Tibial nerve (tissue), 4 donors: ENCODE data around the gene SEMA5A. TPM values are rescaled to one million over a fixed set of nuclear protein-coding genes. Genes with fewer than 3 reads are reported as not detected.
A peak's percentile ranks its signal among the peaks of the same experiment; 100 is the strongest.

Experiments used
- DNase-seq, 2 donors: peaks; one replicate each; pipeline ENCODE4 v3.0.0-alpha.2; 2019; ENCODE audit warnings: low spot score in 2 of 2
- H3K27ac ChIP-seq, 4 donors: fragments of 200-600 bp; sonication (generic) in 3 of 4; one replicate each; pipeline ENCODE4 v1.5.1; 2017 to 2019; ENCODE audit warnings: mild to moderate bottlenecking in 1 of 4
- H3K27me3 ChIP-seq, 2 donors: fragments of 200-600 bp; sonication (generic) in 1 of 2; one replicate each; pipeline versions ENCODE4 v1.5.1 to v1.6.0; 2017 to 2019
- H3K36me3 ChIP-seq, 3 donors: fragments of 200-600 bp; sonication (generic); one replicate each; pipeline ENCODE4 v1.5.1; 2018 to 2019
- H3K4me1 ChIP-seq, 4 donors: fragments of 200-600 bp; sonication (generic) in 3 of 4; one replicate each; pipeline ENCODE4 v1.5.1; 2017 to 2019
- H3K4me3 ChIP-seq, 4 donors: fragments of 200-600 bp; sonication (generic) in 3 of 4; one replicate each; pipeline ENCODE4 v1.5.1; 2017 to 2019; ENCODE audit warnings: mild to moderate bottlenecking in 1 of 4, moderate library complexity in 1 of 4
- H3K9me3 ChIP-seq, 4 donors: fragments of 200-600 bp; sonication (generic) in 3 of 4; one replicate each; pipeline ENCODE4 v1.5.1; 2017 to 2019
- CTCF ChIP-seq, 5 experiments: fragments of 200-600 bp in 3 of 5; fragments of 450-650 bp in 2 of 5; sonication (generic) in 3 of 5; IDR thresholded peaks; one replicate each; pipeline ENCODE4 v1.5.1; 2016 to 2019; ENCODE audit warnings: antibody characterized with exemption in 5 of 5, mild to moderate bottlenecking in 3 of 5, moderate library complexity in 2 of 5
- EP300 ChIP-seq, 2 donors: sonication (generic); formaldehyde crosslinking; IDR thresholded peaks; one replicate each; pipeline ENCODE4 v1.6.1; 2017; ENCODE audit warnings: antibody characterized with exemption in 2 of 2, mild to moderate bottlenecking in 1 of 2
- POLR2A ChIP-seq, 2 donors: fragments of 450-650 bp; IDR thresholded peaks; one replicate each; pipeline ENCODE4 v1.6.1; 2017; ENCODE audit warnings: antibody characterized with exemption in 2 of 2, mild to moderate bottlenecking in 2 of 2, moderate library complexity in 2 of 2
- WGBS, 2 donors: methylation state at CpG; one replicate each; pipeline ENCODE4 v1.1.5; 2018; 5-methylcytosine and 5-hydroxymethylcytosine counted together
- total RNA-seq, 4 donors: library from RNA; depleted of rRNA; stranded (reverse); fragments of >200 nt; gene quantifications; one replicate each; pipeline ENCODE4 v1.1.0, GENCODE V29; 2016

The SEMA5A gene
- total RNA-seq, 4 donors from 2014 or later, result 36.3 to 58.4 (median 52.6) TPM

- WGBS, 2 donors, result 28 to 33% methylated on average over 9 of the region's 9 CpGs
- H3K36me3 ChIP-seq, result peaks cover 0 to 4% (median 0%) of the 10 kb centered on the region in 3 donors
- H3K27ac ChIP-seq, result peak overlapping the region; percentile 15 to 81 (median 44)
- H3K4me3 ChIP-seq, result no peak overlapping the region
- no peaks in the 10 kb centered on the region for H3K27me3 ChIP-seq
- peaks cover 0 to 27% (median 0%) of the 10 kb centered on the region in 4 donors for H3K4me1 ChIP-seq
- DNase-seq, result no peak
- TF ChIP-seq POLR2A (IDR thresholded peaks at IDR 0.05), result no peak
- TF ChIP-seq CTCF (IDR thresholded peaks at IDR 0.05), result no peak
- H3K9me3 ChIP-seq, result no peaks in the 10 kb centered on the region
Measured at GRCh38 chr5:9431496-9432258, 114.2 kb downstream of the SEMA5A start.

GRCh38 chr5:9431151-9431495 lies 114.8 kb downstream of the SEMA5A start:
- H3K27ac ChIP-seq, result peak overlapping the region; percentile 15 to 81 (median 44)
- DNase-seq, result no peak
- no peak overlapping the region for H3K4me3 ChIP-seq
- no peaks in the 10 kb centered on the region for H3K36me3 ChIP-seq
- H3K4me1 ChIP-seq, result peaks cover 0 to 27% (median 0%) of the 10 kb centered on the region in 4 donors
- TF ChIP-seq POLR2A (IDR thresholded peaks at IDR 0.05) (no peak), CTCF (IDR thresholded peaks at IDR 0.05) (no peak), EP300 (IDR thresholded peaks at IDR 0.05) (no peak)
- H3K27me3 ChIP-seq, result no peaks in the 10 kb centered on the region
- no peaks in the 10 kb centered on the region for H3K9me3 ChIP-seq

- WGBS, 2 donors, result 67% methylated on average over 2 of the region's 2 CpGs
- Histone ChIP-seq H3K36me3 (no peaks in the 10 kb centered on the region), H3K27me3 (no peaks in the 10 kb centered on the region), H3K9me3 (no peaks in the 10 kb centered on the region), H3K4me3 (no peak overlapping the region), H3K27ac (peak overlapping the region in 1 of 4 donors; percentile 81), H3K4me1 (peaks cover 0 to 27% (median 0%) of the 10 kb centered on the region in 4 donors)
- no peak for DNase-seq
- TF ChIP-seq CTCF (IDR thresholded peaks at IDR 0.05) (no peak), EP300 (IDR thresholded peaks at IDR 0.05) (no peak), POLR2A (IDR thresholded peaks at IDR 0.05) (no peak)
Measured at GRCh38 chr5:9430306-9430705, 115.6 kb downstream of the SEMA5A start.

GRCh38 chr5:9429691-9430215 lies 116.1 kb downstream of the SEMA5A start:
- Histone ChIP-seq H3K36me3 (no peaks in the 10 kb centered on the region), H3K4me3 (no peak overlapping the region), H3K4me1 (peaks cover 0 to 27% (median 0%) of the 10 kb centered on the region in 4 donors), H3K27me3 (no peaks in the 10 kb centered on the region), H3K9me3 (no peaks in the 10 kb centered on the region), H3K27ac (no peak overlapping the region)
- DNase-seq, result no peak
- TF ChIP-seq EP300 (IDR thresholded peaks at IDR 0.05) (no peak), POLR2A (IDR thresholded peaks at IDR 0.05) (no peak), CTCF (IDR thresholded peaks at IDR 0.05) (no peak)
- 83 to 85% methylated on average over 8 of the region's 8 CpGs for WGBS, 2 donors

GRCh38 chr5:9428272-9428671 lies 117.6 kb downstream of the SEMA5A start:
- Histone ChIP-seq H3K36me3 (no peaks in the 10 kb centered on the region), H3K4me1 (peaks cover 0 to 35% (median 0%) of the 10 kb centered on the region in 4 donors), H3K27ac (no peak overlapping the region), H3K9me3 (no peaks in the 10 kb centered on the region), H3K4me3 (no peak overlapping the region), H3K27me3 (no peaks in the 10 kb centered on the region)
- 89 to 94% methylated on average over 4 of the region's 4 CpGs for WGBS, 2 donors
- no peak for TF ChIP-seq CTCF (IDR thresholded peaks at IDR 0.05)
- no peak for TF ChIP-seq POLR2A (IDR thresholded peaks at IDR 0.05)
- TF ChIP-seq EP300 (IDR thresholded peaks at IDR 0.05), result no peak
- DNase-seq, result no peak
